ENCODE results near the gene TEPSIN. TPM values are rescaled to one million over a fixed set of nuclear protein-coding genes. Genes with fewer than 3 reads are reported as not detected.

The TEPSIN gene
- total RNA-seq, 1 donor from 2014 or later, result 40.2 TPM

DNA sequence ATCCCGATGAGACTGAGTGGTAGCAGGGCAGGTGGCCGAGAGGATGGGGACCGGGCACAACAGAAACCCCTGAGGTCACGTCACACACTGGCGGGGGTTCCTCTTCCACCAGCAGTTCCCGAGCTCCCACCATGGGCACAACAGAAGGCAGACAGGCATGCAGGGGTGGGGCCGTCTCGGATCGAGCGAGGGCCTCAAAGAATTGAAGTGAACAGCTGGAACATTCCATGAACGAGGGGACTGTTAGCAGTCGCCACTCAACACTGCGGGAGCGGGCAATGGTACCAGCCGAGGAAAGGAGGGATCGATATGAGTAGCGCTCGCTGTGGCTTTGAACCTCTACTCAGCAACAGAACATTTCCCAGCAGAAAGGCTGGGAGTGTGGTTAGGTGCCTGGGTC, 21.4 kb downstream of the TEPSIN start:
- H3K27me3 ChIP-seq, result no peaks in the 10 kb centered on the region
- no peak overlapping the region for H3K4me3 ChIP-seq
- DNase-seq (no peak), ATAC-seq (no peak)
- H3K4me1 ChIP-seq, result peaks cover 9% of the 10 kb centered on the region
- TF ChIP-seq, protein P1, sequence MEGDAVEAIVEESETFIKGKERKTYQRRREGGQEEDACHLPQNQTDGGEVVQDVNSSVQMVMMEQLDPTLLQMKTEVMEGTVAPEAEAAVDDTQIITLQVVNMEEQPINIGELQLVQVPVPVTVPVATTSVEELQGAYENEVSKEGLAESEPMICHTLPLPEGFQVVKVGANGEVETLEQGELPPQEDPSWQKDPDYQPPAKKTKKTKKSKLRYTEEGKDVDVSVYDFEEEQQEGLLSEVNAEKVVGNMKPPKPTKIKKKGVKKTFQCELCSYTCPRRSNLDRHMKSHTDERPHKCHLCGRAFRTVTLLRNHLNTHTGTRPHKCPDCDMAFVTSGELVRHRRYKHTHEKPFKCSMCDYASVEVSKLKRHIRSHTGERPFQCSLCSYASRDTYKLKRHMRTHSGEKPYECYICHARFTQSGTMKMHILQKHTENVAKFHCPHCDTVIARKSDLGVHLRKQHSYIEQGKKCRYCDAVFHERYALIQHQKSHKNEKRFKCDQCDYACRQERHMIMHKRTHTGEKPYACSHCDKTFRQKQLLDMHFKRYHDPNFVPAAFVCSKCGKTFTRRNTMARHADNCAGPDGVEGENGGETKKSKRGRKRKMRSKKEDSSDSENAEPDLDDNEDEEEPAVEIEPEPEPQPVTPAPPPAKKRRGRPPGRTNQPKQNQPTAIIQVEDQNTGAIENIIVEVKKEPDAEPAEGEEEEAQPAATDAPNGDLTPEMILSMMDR (IDR thresholded peaks at IDR 0.05), result no peak
- no peaks in the 10 kb centered on the region for H3K36me3 ChIP-seq
- intact Hi-C loops (cut with DNase I), result no loop called here
- no peaks in the 10 kb centered on the region for H3K9me3 ChIP-seq
- H3K27ac ChIP-seq, result no peak overlapping the region

- no peaks in the 10 kb centered on the region for H3K4me1 ChIP-seq
- H3K9me3 ChIP-seq, result no peaks in the 10 kb centered on the region
- no peaks in the 10 kb centered on the region for H3K36me3 ChIP-seq
- no peaks in the 10 kb centered on the region for H3K27me3 ChIP-seq
- no peak overlapping the region for H3K4me3 ChIP-seq
- DNase-seq, result no peak
- no peak for ATAC-seq
- H3K27ac ChIP-seq, result no peak overlapping the region
- TF ChIP-seq, protein P1 (IDR thresholded peaks at IDR 0.05), result no peak
- intact Hi-C loops (cut with DNase I), result no loop called here
Observed at GRCh38 chr17:81213978-81214377, 24.9 kb downstream of the TEPSIN start.

- DNase-seq (no peak), ATAC-seq (peak; percentile 15)
- intact Hi-C loops (cut with DNase I), result no loop called here
- Histone ChIP-seq H3K9me3 (no peaks in the 10 kb centered on the region), H3K4me1 (no peaks in the 10 kb centered on the region), H3K36me3 (no peaks in the 10 kb centered on the region), H3K4me3 (no peak overlapping the region), H3K27me3 (no peaks in the 10 kb centered on the region), H3K27ac (no peak overlapping the region)
- TF ChIP-seq, protein P1 (IDR thresholded peaks at IDR 0.05), result no peak
Observed at GRCh38 chr17:81212365-81212764, 26.5 kb downstream of the TEPSIN start.

DNA sequence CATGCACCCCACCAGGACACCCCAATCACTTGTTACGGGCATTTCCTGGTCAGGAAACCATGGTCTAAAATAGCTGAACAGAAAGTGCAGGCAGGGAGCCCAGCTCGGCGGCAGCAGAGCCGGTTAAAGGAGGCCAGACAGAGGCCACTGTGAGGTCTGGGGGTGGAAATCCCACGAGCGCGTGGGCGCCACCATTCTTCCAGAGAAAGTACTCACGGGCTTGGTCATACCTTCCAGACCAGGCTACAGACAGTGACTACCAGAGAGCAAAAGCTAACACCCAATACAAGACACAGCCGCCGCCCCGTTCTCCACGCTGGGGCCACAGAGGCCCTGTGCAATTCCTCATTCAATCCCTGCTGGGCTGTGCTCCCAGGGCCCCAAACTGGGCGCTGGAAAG, 28.0 kb downstream of the TEPSIN start:
- DNase-seq (no peak), ATAC-seq (no peak)
- H3K9me3 ChIP-seq, result no peaks in the 10 kb centered on the region
- no peaks in the 10 kb centered on the region for H3K27me3 ChIP-seq
- H3K4me3 ChIP-seq, result no peak overlapping the region
- TF ChIP-seq, protein P1 (IDR thresholded peaks at IDR 0.05), result no peak
- H3K4me1 ChIP-seq, result no peaks in the 10 kb centered on the region
- no peaks in the 10 kb centered on the region for H3K36me3 ChIP-seq
- intact Hi-C loops (cut with DNase I), result no loop called here
- no peak overlapping the region for H3K27ac ChIP-seq

GRCh38 chr17:81210466-81210865, 28.4 kb downstream of the TEPSIN start:
- H3K36me3 ChIP-seq, result no peaks in the 10 kb centered on the region
- TF ChIP-seq, protein P1 (IDR thresholded peaks at IDR 0.05), result no peak
- H3K27me3 ChIP-seq, result no peaks in the 10 kb centered on the region
- ATAC-seq (no peak), DNase-seq (no peak)
- H3K4me1 ChIP-seq, result no peaks in the 10 kb centered on the region
- H3K4me3 ChIP-seq, result no peak overlapping the region
- intact Hi-C loops (cut with DNase I), result no loop called here
- no peak overlapping the region for H3K27ac ChIP-seq
- H3K9me3 ChIP-seq, result no peaks in the 10 kb centered on the region

GRCh38 chr17:81209141-81209540, 29.7 kb downstream of the TEPSIN start:
- H3K27ac ChIP-seq, result no peak overlapping the region
- ATAC-seq (no peak), DNase-seq (no peak)
- intact Hi-C loops (cut with DNase I), result no loop called here
- no peaks in the 10 kb centered on the region for H3K27me3 ChIP-seq
- H3K36me3 ChIP-seq, result no peaks in the 10 kb centered on the region
- no peaks in the 10 kb centered on the region for H3K4me1 ChIP-seq
- TF ChIP-seq, protein P1 (IDR thresholded peaks at IDR 0.05), result no peak
- H3K9me3 ChIP-seq, result no peaks in the 10 kb centered on the region
- no peak overlapping the region for H3K4me3 ChIP-seq
